Endometrial microvascular endothelial cells (primary cell): Measurements from ENCODE around the gene MTMR4. TPM values are rescaled to one million over a fixed set of nuclear protein-coding genes. Genes with fewer than 3 reads are reported as not detected.

Source experiments
- in situ Hi-C: cut with HindIII; loops from 2 replicates; pipeline ENCODE4 v1.10.0; 2017; ENCODE audit warnings: low sequenced_read_pairs, low pct_unique_long_range_greater_than_20kb; ENCODE audit errors: inconsistent ontology term
- total RNA-seq: library from RNA; depleted of rRNA; stranded (reverse); fragments of >200 nt; gene quantifications from one replicate; pipeline ENCODE4 v1.2.3, GENCODE V29; 2015; ENCODE audit errors: inconsistent ontology term

Gene MTMR4
- total RNA-seq, 1 donor from 2014 or later = 36.2 TPM

DNA sequence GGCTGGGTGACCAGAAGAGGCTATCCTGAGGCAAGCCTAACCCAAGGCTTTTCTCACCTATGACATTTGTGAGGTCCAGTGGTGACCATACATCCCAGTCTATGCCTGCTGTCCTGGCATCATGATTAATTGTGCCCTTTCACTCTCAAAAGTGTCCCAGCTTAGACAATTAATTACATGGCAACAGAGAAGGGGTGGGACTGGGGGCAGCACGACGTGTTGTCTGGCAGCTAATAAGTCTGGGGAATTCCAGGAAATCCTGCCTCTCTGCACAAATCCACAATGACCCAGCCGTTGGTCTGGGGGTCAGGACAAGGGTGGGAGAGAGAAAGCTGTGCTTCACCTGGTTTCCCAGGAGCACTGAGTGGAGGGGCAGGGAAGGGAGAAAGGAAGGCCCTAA, 14.0 kb upstream of the MTMR4 start:
- in situ Hi-C loops = no loop called here

GRCh38 chr17:58527949-58528348, 13.5 kb upstream of the MTMR4 start:
- in situ Hi-C loops = no loop called here

DNA sequence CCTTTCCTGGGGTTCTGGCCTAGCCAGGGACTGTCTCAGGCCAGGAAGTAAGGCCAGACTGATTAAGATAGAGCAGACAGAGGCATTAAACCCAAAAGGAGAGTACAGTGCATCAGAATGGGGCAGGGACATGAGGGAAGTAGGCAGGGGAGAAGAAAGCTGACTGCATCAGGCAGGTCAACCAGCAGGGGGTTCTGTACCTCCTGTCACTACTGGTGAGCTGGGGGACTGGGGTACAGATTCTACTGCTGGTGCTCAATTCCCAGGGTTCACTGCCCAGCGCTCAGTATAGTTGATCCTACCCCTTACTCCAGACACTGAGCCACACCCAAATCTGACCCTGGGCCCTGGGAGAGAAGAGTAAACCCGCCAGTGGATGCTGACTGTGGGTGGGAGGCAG, 12.9 kb upstream of the MTMR4 start:
- in situ Hi-C loops = no loop called here

DNA sequence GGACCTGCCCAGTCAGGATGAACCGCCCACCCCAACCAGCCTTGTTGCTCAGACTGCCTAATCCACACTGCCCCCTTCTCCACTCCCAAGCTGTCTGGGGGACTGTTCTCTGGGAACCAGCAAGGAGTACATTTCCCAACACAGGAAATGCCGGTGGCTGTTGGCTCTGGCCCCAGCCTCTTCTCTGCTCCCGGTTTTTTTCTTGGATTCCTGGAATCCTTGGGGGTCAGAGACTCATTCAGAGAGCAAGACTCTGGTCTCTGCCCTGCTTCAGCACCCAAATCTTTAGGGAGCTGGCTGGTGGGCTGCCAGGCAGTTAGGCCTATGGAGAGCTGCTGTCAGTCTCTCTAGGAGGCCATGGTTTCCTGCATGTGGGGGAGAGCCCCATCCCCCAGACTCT, 10.8 kb upstream of the MTMR4 start:
- in situ Hi-C loops = no loop called here

DNA sequence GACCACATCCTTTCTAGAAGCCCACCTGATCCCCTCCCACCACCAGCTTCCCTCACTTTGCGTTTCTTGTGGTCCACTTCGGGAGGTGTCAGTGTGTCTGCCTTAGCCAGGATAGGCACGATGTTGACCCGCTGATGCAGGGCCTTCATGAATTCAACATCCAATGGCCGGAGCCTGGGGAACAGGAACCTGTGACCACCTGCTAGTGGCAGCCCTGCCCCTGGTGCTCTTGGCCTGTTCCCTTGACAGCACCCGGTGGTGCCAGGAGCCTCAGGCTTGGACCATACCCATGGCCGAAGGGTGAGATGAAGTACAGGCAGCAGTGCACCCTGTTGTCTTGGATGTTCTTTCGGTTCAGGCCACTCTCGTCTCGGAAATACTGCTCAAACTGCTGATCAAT, 7.2 kb upstream of the MTMR4 start:
- in situ Hi-C loops = no loop called here

DNA sequence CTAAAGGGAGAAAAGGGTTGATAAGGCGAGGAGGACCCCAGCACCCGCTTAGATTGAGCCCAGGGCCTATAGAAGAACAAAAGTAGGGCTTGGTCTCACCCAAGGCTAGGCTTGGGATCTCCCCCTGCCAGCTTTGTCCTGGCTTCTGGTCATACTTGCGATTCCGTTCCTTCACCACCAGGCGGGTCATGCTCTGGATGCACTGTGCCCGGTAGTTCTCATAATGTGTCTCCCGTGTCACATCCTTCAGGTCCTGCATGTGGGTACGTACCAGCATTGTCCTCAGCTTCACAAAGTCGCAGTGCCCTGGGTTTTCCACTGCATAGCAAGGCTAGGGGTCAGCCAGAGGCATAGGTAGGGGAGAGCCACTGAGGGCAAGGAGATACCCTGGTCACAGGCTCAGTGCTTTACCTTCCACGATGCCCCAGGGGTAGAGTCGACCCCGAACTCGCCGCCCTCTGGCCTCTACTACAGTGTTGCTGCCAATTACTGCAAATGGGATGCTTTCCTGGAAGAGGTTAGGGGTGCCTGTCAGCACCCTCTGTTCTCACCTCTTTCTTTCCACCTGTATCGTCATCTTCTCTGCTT, 6.5 kb upstream of the MTMR4 start:
- in situ Hi-C loops = no loop called here

DNA sequence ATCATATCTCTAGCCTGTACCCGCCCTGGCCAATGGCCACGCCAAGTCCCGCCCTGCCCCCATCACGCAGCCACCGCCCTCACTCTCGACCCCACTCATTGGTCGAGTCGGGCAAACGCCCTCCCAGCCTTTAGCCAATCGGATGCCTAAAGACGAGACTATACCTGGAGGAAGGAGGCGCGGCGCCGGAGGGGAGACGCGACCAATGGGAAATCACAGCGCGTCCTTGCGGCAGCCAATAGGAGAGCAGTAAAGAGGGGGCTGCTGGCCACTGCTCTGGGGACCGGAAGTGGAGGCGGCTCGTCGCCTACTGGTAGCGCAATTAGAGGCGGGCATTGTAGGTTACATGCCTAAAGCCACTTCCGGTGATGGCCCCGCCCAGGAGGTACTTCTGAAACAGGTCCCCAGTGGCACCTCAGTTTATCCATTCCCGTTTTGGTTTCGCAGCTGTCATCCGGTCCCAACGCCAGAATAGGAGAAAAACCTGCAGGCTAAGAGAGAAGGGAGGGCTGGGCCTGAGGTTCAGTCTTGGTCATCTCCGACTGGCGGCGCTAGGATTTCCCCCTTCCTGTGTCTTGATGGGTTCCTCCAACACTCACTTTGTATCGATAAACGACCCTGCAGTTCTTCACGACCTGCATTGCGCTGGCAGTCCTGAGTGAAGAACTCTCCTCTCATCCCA, 3.6 kb upstream of the MTMR4 start:
- in situ Hi-C loops = no loop called here

DNA sequence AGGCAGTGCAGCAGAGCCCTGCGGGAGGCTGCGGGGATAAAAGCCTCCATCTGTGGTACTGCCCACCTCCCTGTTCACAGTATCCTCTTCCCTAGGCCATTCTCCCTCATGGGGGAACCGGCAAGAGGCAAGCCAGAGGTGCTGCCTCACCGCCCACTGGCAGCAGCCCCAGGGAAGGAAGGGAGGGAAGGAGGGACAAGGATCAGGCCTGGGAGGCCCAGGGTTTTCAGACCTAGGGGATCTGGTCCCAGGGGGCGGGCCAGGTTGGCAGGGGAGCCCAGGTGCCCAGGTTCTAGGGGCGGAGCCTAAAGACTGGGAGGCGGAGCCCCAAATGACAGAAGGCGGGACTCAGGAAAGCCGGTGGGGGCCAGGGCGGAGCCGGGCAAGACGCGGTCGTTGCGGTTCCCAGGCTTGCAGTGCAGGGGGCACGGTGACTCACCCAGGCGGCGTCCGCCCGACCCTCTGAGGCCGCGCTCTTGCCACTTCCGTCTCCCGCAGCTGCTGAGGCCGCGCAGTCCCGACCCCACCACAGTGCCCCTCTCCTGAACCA, 3.0 kb upstream of the MTMR4 start:
- in situ Hi-C loops = no loop called here

DNA sequence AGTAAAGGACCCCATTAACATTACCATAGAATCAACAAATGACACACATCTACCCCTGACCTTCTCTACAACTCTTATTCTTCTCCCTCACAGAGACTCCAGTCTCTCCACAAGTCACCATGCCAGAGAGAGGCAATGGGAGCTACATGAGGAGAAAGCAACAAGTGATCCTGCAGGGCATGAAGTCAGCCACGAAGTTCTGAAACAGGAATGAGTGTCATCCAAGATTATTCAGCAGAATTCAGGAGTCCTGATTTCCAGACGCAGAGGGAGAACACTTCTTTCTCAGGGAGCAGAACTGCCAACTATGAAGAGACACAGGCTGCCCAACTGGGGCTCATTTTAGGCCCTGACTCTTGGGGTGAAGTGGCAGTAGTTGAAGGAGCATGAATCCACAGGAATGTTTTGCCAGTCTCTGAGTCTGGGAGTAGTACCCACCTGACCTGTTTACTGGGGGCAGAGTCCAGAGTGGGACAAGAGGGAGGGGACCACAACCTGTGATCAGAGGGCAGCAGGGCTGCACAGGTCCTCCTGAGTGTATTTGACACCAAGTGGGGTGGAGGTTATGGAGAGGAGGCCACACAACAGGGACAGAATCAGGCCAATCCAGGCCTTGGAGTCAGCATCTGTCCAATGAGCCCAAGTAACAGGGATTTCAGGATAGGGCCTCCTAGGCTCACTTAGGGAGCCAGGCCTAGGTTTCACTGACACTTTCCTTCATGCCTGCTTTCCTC, 2.4 kb upstream of the MTMR4 start:
- in situ Hi-C loops = no loop called here

- in situ Hi-C loops = no loop called here
These were observed 848 bp upstream of the MTMR4 start for GRCh38 chr17:58515286-58515685.

DNA sequence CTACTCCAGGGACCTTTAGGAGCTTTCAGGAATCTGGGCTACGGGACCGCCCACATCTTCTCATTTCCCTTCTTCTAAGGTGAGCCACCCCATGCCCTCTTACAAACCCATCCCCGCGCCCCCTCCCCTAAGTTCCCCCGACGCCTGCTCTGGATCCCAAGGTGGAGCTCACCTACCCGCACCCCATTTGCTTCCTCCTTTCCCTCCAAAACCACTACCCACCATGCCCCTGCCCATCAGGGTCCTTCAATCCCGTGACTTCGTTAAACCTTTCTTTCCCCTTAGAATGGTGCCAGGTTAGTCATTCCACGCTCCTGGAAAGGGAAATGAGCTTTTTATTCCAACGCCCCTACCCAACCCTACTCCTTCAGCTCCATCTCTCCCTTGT, 326 bp upstream of the MTMR4 start:
- in situ Hi-C loops = no loop called here

DNA sequence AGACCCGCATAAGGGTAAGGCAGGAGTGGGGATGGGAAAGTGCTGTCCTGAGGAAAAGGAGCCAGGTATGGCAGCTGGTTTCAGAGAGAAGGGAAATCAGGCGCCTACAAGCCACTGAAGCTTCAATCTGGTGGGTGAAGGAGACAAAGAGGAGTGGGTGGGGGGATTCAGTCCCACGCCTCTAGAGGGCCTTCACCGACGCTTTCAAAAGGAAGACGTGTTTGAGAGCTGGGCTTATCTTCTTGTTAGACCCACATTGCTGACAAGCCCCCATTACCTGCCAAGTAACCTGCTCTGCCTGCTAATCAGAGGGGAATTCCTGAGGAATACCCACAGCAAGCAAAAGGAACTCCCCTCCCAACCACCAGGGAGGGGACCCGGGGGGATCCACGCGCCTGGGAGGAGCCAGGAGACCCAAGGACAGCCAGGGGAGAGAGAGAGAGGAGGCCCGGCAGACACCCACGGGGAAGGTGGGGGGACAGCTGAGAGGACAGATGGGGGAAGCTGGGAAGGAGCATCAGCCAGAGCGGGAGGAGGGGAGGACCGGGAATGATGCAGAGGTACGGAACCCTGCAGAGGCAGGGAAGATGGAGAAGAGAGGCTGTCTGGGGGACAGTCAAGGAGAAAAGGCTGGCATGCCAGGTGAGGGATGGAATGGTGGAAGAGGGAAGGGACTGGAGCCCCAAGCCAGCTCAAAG, 1.0 kb downstream of the MTMR4 start:
- in situ Hi-C loops = no loop called here

GRCh38 chr17:58510075-58510474, 4.4 kb downstream of the MTMR4 start:
- in situ Hi-C loops = no loop called here

DNA sequence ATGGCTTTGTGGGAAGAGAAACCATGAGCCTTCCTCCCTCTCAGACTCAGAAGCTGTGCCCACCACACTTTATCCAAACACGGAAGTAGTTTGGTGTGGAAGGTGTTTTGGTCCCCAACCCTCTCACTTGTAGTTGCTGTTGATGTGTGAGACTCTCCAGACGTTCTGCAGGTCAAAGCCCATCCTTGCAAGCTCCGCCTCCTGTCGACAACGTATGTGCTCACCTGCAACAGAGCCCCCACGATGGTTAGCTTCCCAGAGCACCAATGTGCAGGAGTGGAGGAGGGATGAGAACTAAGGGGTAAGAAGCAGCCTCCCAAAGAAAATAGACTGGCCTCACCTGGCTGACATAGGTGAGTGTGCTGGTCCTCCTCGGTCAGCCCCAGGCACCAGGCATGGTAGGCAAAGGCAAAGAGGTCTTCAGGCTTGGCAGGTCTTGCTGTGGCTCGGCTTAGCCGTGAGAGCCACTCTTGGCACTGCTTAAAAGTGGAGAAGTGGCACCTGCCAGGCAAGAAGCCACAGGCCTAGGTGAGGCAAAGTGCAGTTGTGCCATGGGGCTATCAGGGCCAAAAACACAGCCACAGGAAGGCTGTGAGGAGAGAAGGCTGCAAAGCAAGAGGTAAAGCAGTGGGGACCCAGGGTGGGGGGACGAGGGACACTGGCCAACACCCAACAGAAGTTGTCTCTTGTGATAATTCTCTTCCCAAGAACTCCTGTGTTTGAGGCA, 5.9 kb downstream of the MTMR4 start:
- in situ Hi-C loops = no loop called here

GRCh38 chr17:58507123-58507634, 7.3 kb downstream of the MTMR4 start:
- in situ Hi-C loops = no loop called here

DNA sequence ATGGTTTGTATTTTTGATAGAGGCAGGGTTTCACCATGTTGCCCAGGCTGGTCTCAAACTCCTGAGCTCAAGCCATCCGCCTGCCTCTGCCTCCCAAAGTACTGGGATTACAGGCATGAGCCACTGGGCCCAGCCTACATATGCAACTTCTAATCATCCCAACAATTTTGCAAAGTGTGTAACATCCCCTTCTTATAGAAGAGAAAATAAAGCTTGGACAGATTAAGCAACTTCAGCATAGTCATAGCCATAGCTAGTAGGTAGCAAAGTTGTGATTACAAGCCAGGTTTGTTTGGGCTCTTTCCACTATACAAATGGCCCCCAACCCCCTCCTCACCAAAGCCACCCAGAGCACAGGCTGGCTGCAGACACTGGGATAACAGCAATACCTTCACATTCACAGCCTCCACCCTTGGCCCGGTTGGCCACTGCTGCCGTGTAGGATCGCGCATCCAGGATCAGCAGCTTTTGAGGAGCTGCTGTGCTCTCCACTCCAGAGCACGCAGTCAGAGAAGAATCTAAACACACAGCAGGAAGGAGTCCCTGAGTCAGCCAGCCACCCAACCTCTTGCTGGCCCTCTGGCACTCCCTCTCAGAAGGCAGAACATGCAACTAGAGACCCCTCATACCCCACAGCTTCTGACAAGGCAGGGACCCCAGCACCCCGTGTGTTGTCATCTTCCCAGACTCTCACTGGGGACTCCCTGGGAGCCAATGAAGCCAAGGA, 7.9 kb downstream of the MTMR4 start:
- in situ Hi-C loops = no loop called here

GRCh38 chr17:58504826-58505351, 9.5 kb downstream of the MTMR4 start:
- in situ Hi-C loops = no loop called here

GRCh38 chr17:58503866-58504265, 10.6 kb downstream of the MTMR4 start:
- in situ Hi-C loops = no loop called here
